Uterus (tissue), 2 donors: ENCODE results near the gene DYNLT2B.

ENCODE experiments used
- CTCF ChIP-seq, 4 experiments: fragments of 200-600 bp in 2 of 4; fragments of 450-650 bp in 2 of 4; sonication (generic) in 2 of 4; IDR thresholded peaks; one replicate each; pipeline ENCODE4 v1.5.1; 2016 to 2019; ENCODE audit warnings: antibody characterized with exemption in 4 of 4, mild to moderate bottlenecking in 2 of 4, moderate library complexity in 1 of 4
- POLR2A ChIP-seq, 2 donors: fragments of 450-650 bp; IDR thresholded peaks; one replicate each; pipeline ENCODE4 v1.6.1; 2016; ENCODE audit warnings: antibody characterized with exemption in 2 of 2, mild to moderate bottlenecking in 1 of 2, moderate library complexity in 1 of 2

GRCh38 chr3:196255776-196256175 lies 62.3 kb downstream of the DYNLT2B start:
- no peak for TF ChIP-seq CTCF (IDR thresholded peaks at IDR 0.05)
- no peak for TF ChIP-seq POLR2A (IDR thresholded peaks at IDR 0.05)
